Measurements from ENCODE around the gene KRTCAP2.

KRTCAP2 gene

GRCh38 chr1:155123801-155124200, 49.3 kb downstream of the KRTCAP2 start:
- no peak for DNase-seq (ENCODE audit: extremely low spot score)
- ChIA-PET POLR2A (no interaction called here), CTCF (interaction anchor here (0.8 to 1.6 kb wide), 2 partner anchors 11 to 26 kb away, joined by 3 to 4 read pairs; no protein-coding TSS in a partner anchor)
- no peak for TF ChIP-seq CTCF (IDR thresholded peaks at IDR 0.05; ENCODE audit: control extremely low read depth, extremely low read depth, low read depth, missing control alignments)

- CTCF ChIA-PET: interaction anchor here (1.1 to 2.8 kb wide), 3 partner anchors 31 to 62 kb away, joined by 3 to 16 read pairs (median 3); no protein-coding TSS in a partner anchor
Measured at GRCh38 chr1:155122308-155122707, 50.8 kb downstream of the KRTCAP2 start.

DNA sequence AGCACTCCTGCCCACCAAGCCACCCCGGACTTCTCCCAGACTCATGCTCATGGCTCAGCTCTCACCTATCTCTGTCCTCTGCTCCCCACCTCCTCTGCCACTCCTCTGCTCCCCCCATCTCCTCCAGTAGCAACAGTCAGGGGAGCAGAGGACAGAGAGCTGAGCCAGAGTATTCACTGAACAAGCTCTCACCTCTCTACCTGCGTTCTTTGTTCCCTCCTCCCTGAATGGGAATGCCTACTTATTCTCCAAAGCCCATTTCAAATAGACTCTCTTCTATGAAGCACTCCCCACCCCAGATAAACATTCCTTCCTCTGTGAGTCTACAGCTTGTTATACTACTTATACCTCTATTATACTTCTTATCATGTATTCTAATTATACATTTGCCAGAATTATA, 51.9 kb downstream of the KRTCAP2 start:
- TF ChIP-seq CTCF (IDR thresholded peaks at IDR 0.05; ENCODE audit: control extremely low read depth, extremely low read depth, low read depth, missing control alignments): no peak
- no peak for DNase-seq (ENCODE audit: extremely low spot score)
- POLR2A ChIA-PET: no interaction called here
- CTCF ChIA-PET: interaction anchor here (1.1 to 2.8 kb wide), 3 partner anchors 15 to 47 kb away, joined by 3 to 16 read pairs (median 3); no protein-coding TSS in a partner anchor

More at GRCh38 chr1:155122308-155122707, 50.8 kb downstream of the KRTCAP2 start:
- POLR2A ChIA-PET: no interaction called here
- TF ChIP-seq CTCF (IDR thresholded peaks at IDR 0.05; ENCODE audit: control extremely low read depth, extremely low read depth, low read depth, missing control alignments): no peak
- no peak for DNase-seq (ENCODE audit: extremely low spot score)

GRCh38 chr1:155120253-155120652, 52.9 kb downstream of the KRTCAP2 start:
- POLR2A ChIA-PET: no interaction called here
- TF ChIP-seq CTCF (IDR thresholded peaks at IDR 0.05; ENCODE audit: control extremely low read depth, extremely low read depth, low read depth, missing control alignments): no peak
- CTCF ChIA-PET: interaction anchor here (0.9 to 2.8 kb wide), 3 partner anchors 29 to 100 kb away, joined by 3 to 16 read pairs (median 3); no protein-coding TSS in a partner anchor
- DNase-seq (ENCODE audit: extremely low spot score): no peak

All from GM10248 (cell line).